PC-9 (cell line): ENCODE measurements around the gene GNG8.

ENCODE experiments used
- EZH2 ChIP-seq: fragments of 200-600 bp; sonication (generic); IDR thresholded peaks from 2 replicates; pipeline ENCODE4 v1.8.0; 2017; ENCODE audit warnings: antibody characterized with exemption, low read depth
- TF ChIP-seq, protein P1 (sequence below): fragments of 200-600 bp; sonication (generic); conservative IDR thresholded peaks from 2 replicates; pipeline ENCODE4 v1.6.1; 2017; ENCODE audit warnings: mixed run types, antibody characterized with exemption, mild to moderate bottlenecking, moderate library complexity

DNA sequence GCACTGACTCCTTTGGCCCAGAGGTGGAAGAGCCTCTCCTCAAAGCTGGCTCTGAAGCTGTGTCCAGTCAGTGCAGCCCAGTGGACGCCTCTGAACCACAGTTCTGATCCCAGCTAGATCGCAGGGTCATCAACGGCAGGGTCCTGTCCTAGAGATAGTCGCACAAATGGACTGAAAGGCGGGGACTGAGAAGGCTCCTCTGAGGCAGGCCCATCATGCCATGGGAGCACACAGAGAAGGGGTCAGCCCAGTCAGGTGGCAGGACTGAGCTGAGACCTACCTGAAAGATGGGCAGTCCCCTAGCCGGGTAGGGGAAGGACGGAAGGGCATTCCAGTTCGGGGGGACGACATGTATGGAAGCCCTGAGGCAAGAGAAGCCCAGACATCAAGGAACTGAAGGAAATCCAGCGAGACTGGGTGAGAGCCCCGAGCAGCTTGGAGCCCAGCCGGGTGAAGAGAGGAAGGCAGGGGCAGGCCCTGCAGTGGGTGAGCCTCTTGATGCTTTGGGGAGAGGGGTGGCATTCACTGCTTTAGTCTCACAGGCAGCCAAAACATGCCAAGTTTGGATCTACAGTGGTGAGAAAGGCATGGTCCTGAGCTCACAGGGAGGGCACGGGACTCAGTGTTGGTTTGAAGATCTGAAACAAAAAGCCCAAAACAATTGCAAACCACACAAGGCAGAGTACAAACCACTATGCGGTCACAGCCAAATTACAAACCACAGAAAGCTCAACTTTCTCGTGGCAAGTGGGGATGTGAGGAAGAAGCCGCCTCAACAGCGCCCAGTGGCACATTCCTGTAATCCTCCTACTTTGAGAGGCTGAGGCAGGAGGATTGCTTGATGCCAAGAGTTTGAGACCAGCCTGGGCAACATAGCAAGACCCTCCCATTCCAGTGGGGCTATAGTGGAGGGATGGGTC, 24.9 kb downstream of the GNG8 start:
- TF ChIP-seq, protein P1, sequence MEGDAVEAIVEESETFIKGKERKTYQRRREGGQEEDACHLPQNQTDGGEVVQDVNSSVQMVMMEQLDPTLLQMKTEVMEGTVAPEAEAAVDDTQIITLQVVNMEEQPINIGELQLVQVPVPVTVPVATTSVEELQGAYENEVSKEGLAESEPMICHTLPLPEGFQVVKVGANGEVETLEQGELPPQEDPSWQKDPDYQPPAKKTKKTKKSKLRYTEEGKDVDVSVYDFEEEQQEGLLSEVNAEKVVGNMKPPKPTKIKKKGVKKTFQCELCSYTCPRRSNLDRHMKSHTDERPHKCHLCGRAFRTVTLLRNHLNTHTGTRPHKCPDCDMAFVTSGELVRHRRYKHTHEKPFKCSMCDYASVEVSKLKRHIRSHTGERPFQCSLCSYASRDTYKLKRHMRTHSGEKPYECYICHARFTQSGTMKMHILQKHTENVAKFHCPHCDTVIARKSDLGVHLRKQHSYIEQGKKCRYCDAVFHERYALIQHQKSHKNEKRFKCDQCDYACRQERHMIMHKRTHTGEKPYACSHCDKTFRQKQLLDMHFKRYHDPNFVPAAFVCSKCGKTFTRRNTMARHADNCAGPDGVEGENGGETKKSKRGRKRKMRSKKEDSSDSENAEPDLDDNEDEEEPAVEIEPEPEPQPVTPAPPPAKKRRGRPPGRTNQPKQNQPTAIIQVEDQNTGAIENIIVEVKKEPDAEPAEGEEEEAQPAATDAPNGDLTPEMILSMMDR: no peak
- TF ChIP-seq EZH2: no peak
